Esophagus muscularis mucosa (tissue), 4 donors: ENCODE measurements around the gene TMEM238L. TPM values are rescaled to one million over a fixed set of nuclear protein-coding genes. Genes with fewer than 3 reads are reported as not detected.

Experiments
- DNase-seq: peaks from one replicate; pipeline ENCODE4 v3.0.0-alpha.2; 2017; ENCODE audit errors: extremely low spot score
- H3K27ac ChIP-seq, 4 donors: fragments of 200-600 bp; sonication (generic); replicated peaks in 1 of 4; 1 replicate in 3 of 4; 2 replicates in 1 of 4; pipeline ENCODE4 v1.5.1; 2016 to 2019; ENCODE audit warnings: mild to moderate bottlenecking in 1 of 4
- H3K27me3 ChIP-seq, 4 donors: fragments of 200-600 bp; sonication (generic); one replicate each; pipeline versions ENCODE4 v1.5.1 to v1.6.0; 2016 to 2019
- H3K36me3 ChIP-seq, 4 donors: fragments of 200-600 bp; sonication (generic); one replicate each; pipeline ENCODE4 v1.5.1; 2016 to 2019
- H3K4me1 ChIP-seq, 4 donors: fragments of 200-600 bp; sonication (generic); one replicate each; pipeline ENCODE4 v1.5.1; 2016 to 2019
- H3K4me3 ChIP-seq, 4 donors: fragments of 200-600 bp; sonication (generic); 1 replicate in 2 of 4; 2 replicates in 2 of 4; pipeline ENCODE4 v1.5.1; 2016 to 2019; ENCODE audit warnings: mild to moderate bottlenecking in 4 of 4, moderate library complexity in 1 of 4
- H3K9me3 ChIP-seq, 4 donors: fragments of 200-600 bp; sonication (generic); 1 replicate in 3 of 4; 2 replicates in 1 of 4; pipeline ENCODE4 v1.5.1; 2016 to 2019
- CTCF ChIP-seq, 3 experiments: fragments of 200-600 bp in 2 of 3; fragments of 450-650 bp in 1 of 3; sonication (generic) in 2 of 3; IDR thresholded peaks; one replicate each; pipeline ENCODE4 v1.5.1; 2017 to 2019; ENCODE audit warnings: antibody characterized with exemption in 3 of 3, mild to moderate bottlenecking in 2 of 3, moderate library complexity in 1 of 3
- EP300 ChIP-seq: sonication (generic); formaldehyde crosslinking; IDR thresholded peaks from one replicate; pipeline ENCODE4 v1.6.1; 2017; ENCODE audit warnings: antibody characterized with exemption
- POLR2A ChIP-seq: fragments of 450-650 bp; IDR thresholded peaks from one replicate; pipeline ENCODE4 v1.6.1; 2017; ENCODE audit warnings: antibody characterized with exemption, moderate library complexity, mild to moderate bottlenecking, low read depth
- POLR2AphosphoS5 ChIP-seq, 2 donors: sonication (generic); formaldehyde crosslinking; IDR thresholded peaks; one replicate each; pipeline ENCODE4 v1.6.1; 2017; ENCODE audit warnings: antibody characterized with exemption in 2 of 2
- WGBS: methylation state at CpG from one replicate; pipeline ENCODE4 v1.1.5; 2018; 5-methylcytosine and 5-hydroxymethylcytosine counted together
- intact Hi-C: fragments of 100-400 bp; cut with DNase I; formaldehyde crosslinking; loops from one replicate; pipeline ENCODE4 v1.15.1; 2023
- total RNA-seq, 4 donors: library from RNA; depleted of rRNA; stranded (reverse); fragments of >200 nt; gene quantifications; one replicate each; pipeline versions ENCODE4 v1.1.0 to v1.2.1, GENCODE V29; 2016

Gene TMEM238L
- total RNA-seq, 4 donors from 2014 or later, result not detected

- Histone ChIP-seq H3K4me1 (no peaks in the 10 kb centered on the region), H3K27me3 (no peaks in the 10 kb centered on the region), H3K36me3 (peaks cover 0 to 8% (median 1%) of the 10 kb centered on the region in 4 donors), H3K9me3 (peaks cover 0 to 7% (median 4%) of the 10 kb centered on the region in 4 donors), H3K4me3 (no peak overlapping the region), H3K27ac (no peak overlapping the region)
- no peak for DNase-seq
- WGBS, result 92% methylated on average over 2 of the region's 2 CpGs
- TF ChIP-seq CTCF (IDR thresholded peaks at IDR 0.05), result no peak
- no peak for TF ChIP-seq EP300
- no peak for TF ChIP-seq POLR2AphosphoS5 (IDR thresholded peaks at IDR 0.05)
- TF ChIP-seq POLR2A, result no peak
- intact Hi-C loops, result no loop called here
These were observed 32.8 kb downstream of the TMEM238L start for GRCh38 chr17:10771148-10771547.

- Histone ChIP-seq H3K4me3 (no peak overlapping the region), H3K36me3 (peaks cover 0 to 8% (median 1%) of the 10 kb centered on the region in 4 donors), H3K27me3 (no peaks in the 10 kb centered on the region), H3K9me3 (peaks cover 0 to 7% (median 6%) of the 10 kb centered on the region in 4 donors), H3K4me1 (no peaks in the 10 kb centered on the region), H3K27ac (no peak overlapping the region)
- DNase-seq, result no peak
- TF ChIP-seq EP300 (no peak), POLR2A (no peak), POLR2AphosphoS5 (IDR thresholded peaks at IDR 0.05) (no peak), CTCF (IDR thresholded peaks at IDR 0.05) (no peak)
- 86% methylated on average over 6 of the region's 6 CpGs for WGBS
- intact Hi-C loops, result no loop called here
These were observed 34.1 kb downstream of the TMEM238L start for GRCh38 chr17:10769840-10770239.

- no peak for DNase-seq
- TF ChIP-seq CTCF (IDR thresholded peaks at IDR 0.05) (no peak), EP300 (no peak), POLR2AphosphoS5 (IDR thresholded peaks at IDR 0.05) (no peak)
- 38% methylated on average over 1 of the region's 2 CpGs for WGBS
- H3K27me3 ChIP-seq, result no peaks in the 10 kb centered on the region
- H3K9me3 ChIP-seq, result peaks cover 0 to 7% (median 6%) of the 10 kb centered on the region in 4 donors
- no peak overlapping the region for H3K27ac ChIP-seq
- intact Hi-C loops, result no loop called here
- H3K36me3 ChIP-seq, result peaks cover 0 to 8% (median 1%) of the 10 kb centered on the region in 4 donors
- H3K4me1 ChIP-seq, result no peaks in the 10 kb centered on the region
- H3K4me3 ChIP-seq, result no peak overlapping the region
These were observed 35.1 kb downstream of the TMEM238L start for GRCh38 chr17:10768750-10769251.

- Histone ChIP-seq H3K9me3 (peaks cover 0 to 7% (median 4%) of the 10 kb centered on the region in 4 donors), H3K4me1 (no peaks in the 10 kb centered on the region), H3K27ac (no peak overlapping the region), H3K4me3 (no peak overlapping the region), H3K36me3 (peaks cover 0 to 8% (median 1%) of the 10 kb centered on the region in 4 donors), H3K27me3 (no peaks in the 10 kb centered on the region)
- DNase-seq, result no peak
- 88% methylated on average over 3 of the region's 4 CpGs for WGBS
- intact Hi-C loops, result no loop called here
- TF ChIP-seq CTCF (IDR thresholded peaks at IDR 0.05), result no peak
- no peak for TF ChIP-seq POLR2AphosphoS5 (IDR thresholded peaks at IDR 0.05)
- TF ChIP-seq POLR2A, result no peak
- TF ChIP-seq EP300, result no peak
These were observed 36.7 kb downstream of the TMEM238L start for GRCh38 chr17:10767232-10767631.

GRCh38 chr17:10762037-10762436 lies 41.9 kb downstream of the TMEM238L start:
- Histone ChIP-seq H3K36me3 (peaks cover 0 to 6% (median 0%) of the 10 kb centered on the region in 4 donors), H3K27ac (no peak overlapping the region), H3K27me3 (no peaks in the 10 kb centered on the region), H3K4me1 (no peaks in the 10 kb centered on the region), H3K4me3 (no peak overlapping the region), H3K9me3 (peaks cover 0 to 7% (median 0%) of the 10 kb centered on the region in 4 donors)
- DNase-seq, result no peak
- intact Hi-C loops, result no loop called here
- WGBS, result 100% methylated on average over 1 of the region's 1 CpG
- TF ChIP-seq POLR2AphosphoS5 (IDR thresholded peaks at IDR 0.05) (no peak), EP300 (no peak), POLR2A (no peak)
